ENCODE results near the gene DHX9.

GRCh38 chr1:182855911-182856310 is 16.8 kb downstream of the DHX9 start:
- no peak for TF ChIP-seq EZH2 (IDR thresholded peaks at IDR 0.05; ENCODE audit: insufficient read depth, low read length)
- TF ChIP-seq, protein P1, sequence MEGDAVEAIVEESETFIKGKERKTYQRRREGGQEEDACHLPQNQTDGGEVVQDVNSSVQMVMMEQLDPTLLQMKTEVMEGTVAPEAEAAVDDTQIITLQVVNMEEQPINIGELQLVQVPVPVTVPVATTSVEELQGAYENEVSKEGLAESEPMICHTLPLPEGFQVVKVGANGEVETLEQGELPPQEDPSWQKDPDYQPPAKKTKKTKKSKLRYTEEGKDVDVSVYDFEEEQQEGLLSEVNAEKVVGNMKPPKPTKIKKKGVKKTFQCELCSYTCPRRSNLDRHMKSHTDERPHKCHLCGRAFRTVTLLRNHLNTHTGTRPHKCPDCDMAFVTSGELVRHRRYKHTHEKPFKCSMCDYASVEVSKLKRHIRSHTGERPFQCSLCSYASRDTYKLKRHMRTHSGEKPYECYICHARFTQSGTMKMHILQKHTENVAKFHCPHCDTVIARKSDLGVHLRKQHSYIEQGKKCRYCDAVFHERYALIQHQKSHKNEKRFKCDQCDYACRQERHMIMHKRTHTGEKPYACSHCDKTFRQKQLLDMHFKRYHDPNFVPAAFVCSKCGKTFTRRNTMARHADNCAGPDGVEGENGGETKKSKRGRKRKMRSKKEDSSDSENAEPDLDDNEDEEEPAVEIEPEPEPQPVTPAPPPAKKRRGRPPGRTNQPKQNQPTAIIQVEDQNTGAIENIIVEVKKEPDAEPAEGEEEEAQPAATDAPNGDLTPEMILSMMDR (IDR thresholded peaks at IDR 0.05; ENCODE audit: insufficient read depth, low read depth, low read length): no peak
